ENCODE results near the gene MRC2. TPM values are rescaled to one million over a fixed set of nuclear protein-coding genes. Genes with fewer than 3 reads are reported as not detected.
A peak's percentile ranks its signal among the peaks of the same experiment; 100 is the strongest.

MRC2 gene
- total and polyA plus RNA-seq, 9 of the 15 experiments (the other 6 are each of a cell fraction or from before 2014, with no cell fraction given): 0.28 to 11.5 (median 6.6) TPM

GRCh38 chr17:62703776-62704380 lies 76.4 kb downstream of the MRC2 start (continued):
- TF ChIP-seq ZNF512 (tag; IDR thresholded peaks at IDR 0.05) (no peak), CBFB (CRISPR knock-in tag; IDR thresholded peaks at IDR 0.05) (no peak), CREBBP (IDR thresholded peaks at IDR 0.05; ENCODE audit: low read depth, low read length) (no peak), STAT5A (IDR thresholded peaks at IDR 0.05; ENCODE audit: borderline replicate concordance, low read length) (no peak), MAFG (tag; conservative IDR thresholded peaks at IDR 0.05) (no peak), HMG20B (CRISPR knock-in tag; IDR thresholded peaks at IDR 0.05) (no peak), RBM34 (IDR thresholded peaks at IDR 0.05; ENCODE audit: borderline replicate concordance, insufficient read depth, low read length) (no peak), HMBOX1 (IDR thresholded peaks at IDR 0.05) (no peak), MBD1 (CRISPR knock-in tag; IDR thresholded peaks at IDR 0.05) (no peak), TBL1XR1 (IDR thresholded peaks at IDR 0.05; ENCODE audit: low read length in 2 of 2) (no peak), COPS2 (conservative IDR thresholded peaks at IDR 0.05) (no peak), POLR2AphosphoS2 (IDR thresholded peaks at IDR 0.05; ENCODE audit: low read length) (no peak), ZNF76 (CRISPR knock-in tag; IDR thresholded peaks at IDR 0.05; ENCODE audit: borderline replicate concordance) (no peak), FOXM1 (IDR thresholded peaks at IDR 0.05; ENCODE audit: low read depth) (no peak), FOXM1 (CRISPR knock-in tag; IDR thresholded peaks at IDR 0.05; ENCODE audit: low read depth) (no peak), ZNF764 (CRISPR knock-in tag; IDR thresholded peaks at IDR 0.05; ENCODE audit: low read depth) (no peak), RNF2 (IDR thresholded peaks at IDR 0.05) (no peak), KDM5B (IDR thresholded peaks at IDR 0.05; ENCODE audit: insufficient replicate concordance, low read depth, low read length) (peak; percentile 28)
- TF ChIP-seq, protein P1, sequence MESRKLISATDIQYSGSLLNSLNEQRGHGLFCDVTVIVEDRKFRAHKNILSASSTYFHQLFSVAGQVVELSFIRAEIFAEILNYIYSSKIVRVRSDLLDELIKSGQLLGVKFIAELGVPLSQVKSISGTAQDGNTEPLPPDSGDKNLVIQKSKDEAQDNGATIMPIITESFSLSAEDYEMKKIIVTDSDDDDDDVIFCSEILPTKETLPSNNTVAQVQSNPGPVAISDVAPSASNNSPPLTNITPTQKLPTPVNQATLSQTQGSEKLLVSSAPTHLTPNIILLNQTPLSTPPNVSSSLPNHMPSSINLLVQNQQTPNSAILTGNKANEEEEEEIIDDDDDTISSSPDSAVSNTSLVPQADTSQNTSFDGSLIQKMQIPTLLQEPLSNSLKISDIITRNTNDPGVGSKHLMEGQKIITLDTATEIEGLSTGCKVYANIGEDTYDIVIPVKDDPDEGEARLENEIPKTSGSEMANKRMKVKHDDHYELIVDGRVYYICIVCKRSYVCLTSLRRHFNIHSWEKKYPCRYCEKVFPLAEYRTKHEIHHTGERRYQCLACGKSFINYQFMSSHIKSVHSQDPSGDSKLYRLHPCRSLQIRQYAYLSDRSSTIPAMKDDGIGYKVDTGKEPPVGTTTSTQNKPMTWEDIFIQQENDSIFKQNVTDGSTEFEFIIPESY (CRISPR knock-in tag; IDR thresholded peaks at IDR 0.05): 0 out of 2 replicates have a peak, but pooled peaks have one; percentile 15
- TF ChIP-seq, protein P2, sequence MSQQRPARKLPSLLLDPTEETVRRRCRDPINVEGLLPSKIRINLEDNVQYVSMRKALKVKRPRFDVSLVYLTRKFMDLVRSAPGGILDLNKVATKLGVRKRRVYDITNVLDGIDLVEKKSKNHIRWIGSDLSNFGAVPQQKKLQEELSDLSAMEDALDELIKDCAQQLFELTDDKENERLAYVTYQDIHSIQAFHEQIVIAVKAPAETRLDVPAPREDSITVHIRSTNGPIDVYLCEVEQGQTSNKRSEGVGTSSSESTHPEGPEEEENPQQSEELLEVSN (IDR thresholded peaks at IDR 0.05; ENCODE audit: borderline replicate concordance in 1 of 2, extremely low read depth in 1 of 2, insufficient read depth in 1 of 2, insufficient read length in 1 of 2, low read depth in 1 of 2, low read length in 1 of 2, poor library complexity in 1 of 2, severe bottlenecking in 1 of 2): peak; percentile 66 to 84

Measured in K562 (cell line).